A549 treated with ZK216348 at 1 μM for 4 hours (cell line): ENCODE results near the gene RNF113B. TPM values are rescaled to one million over a fixed set of nuclear protein-coding genes. Genes with fewer than 3 reads are reported as not detected.

Experiments
- total RNA-seq: library from RNA; stranded (reverse); fragments of 200-300 nt; extraction: Qiagen RNA extraction; gene quantifications from 5 replicates; pipeline ENCODE4 v1.2.3, GENCODE V29; 2022; ENCODE audit warnings: low read depth

Gene RNF113B
- not detected in 5 replicates for total RNA-seq

DNA sequence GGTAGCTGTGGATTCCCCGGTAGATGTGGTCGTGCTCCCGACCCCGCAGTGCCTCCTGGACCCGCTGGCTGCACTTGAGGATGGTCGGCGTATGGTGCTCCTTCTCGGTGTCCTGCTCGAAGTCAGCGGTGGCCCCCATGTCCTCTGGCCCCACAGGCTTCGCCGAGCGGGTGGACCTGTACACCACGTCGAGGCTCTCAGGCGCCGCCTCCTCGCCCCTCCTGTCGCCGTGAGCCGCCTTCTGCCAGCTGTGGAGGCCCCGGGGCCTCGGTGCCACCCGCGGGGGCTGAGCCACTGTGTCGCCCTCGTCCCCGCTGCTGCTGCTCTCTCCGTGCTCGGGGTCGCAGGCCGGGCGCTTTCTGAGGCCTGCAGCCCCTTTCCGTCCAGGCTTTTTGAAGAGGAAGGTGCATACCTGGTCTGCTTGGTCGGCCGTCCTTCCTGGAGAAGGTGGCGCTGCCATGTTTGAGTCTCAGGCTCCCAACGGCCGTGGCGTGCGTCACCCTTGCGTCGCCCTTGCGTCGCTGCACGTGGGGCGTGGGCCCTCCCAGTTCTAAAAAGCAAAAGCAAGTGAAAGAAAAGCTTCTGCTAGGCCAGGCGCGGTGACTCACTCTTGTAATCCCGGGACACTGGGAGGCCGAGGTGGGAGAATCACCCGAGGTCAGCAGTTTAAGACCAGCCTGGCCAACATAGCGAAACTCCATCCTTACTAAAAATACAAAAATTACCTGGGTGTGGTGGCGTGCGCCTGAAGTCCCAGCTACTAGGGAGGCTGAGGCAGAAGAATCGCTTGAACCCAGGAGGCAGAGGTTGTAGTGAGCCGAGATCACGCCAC is at the start of gene RNF113B:
TSS of gene RNF113B (minus strand) at position 493 of the 832 bp plus-strand sequence. CDS start at position 460, 33 bp downstream.

DNA sequence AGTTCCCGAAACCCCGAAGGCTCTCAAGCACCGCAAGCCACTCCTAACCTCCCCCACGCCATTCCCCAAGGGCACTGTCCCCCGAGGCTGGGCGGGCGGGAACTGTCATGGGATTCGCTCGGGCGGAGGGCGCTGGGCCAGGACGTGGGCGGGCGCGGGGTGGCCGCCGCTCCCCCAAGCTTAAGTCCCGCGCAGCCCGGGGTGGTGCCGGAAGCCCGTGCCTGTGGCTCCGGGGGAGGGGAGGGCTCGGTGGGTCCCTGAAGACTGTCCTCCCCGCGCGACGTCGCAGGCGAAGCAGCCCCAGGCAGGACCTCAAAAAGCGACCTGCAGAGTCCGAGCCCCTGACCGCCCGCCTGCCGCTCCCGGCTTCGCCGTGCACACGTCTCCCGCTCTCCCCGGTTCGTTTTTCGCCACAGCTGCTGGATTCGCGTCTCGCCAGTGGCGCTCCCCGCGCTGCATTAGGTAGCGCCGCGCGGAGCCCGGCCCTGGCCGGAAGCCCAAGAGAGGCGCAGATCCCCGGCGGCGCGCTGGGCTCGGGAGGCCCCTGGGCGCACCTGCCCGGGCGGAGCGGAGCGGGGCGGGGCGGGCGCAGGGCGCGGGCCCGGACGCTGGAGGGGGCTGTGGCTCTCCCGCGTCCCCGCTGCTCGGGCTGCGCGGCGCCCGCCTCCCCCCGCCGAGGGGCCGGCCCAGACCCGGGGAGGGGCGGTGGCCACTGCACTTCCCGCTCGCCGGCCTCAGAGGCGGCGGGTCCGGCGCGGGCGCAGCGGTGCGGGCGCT is 34.5 kb downstream of the RNF113B start, which contains the start of gene FARP1:
TSS of gene FARP1 (plus strand) at position 715 of the 777 bp plus-strand sequence. CDS start 70,149 bp downstream, outside the sequence.

Other genes with a start within 250 kb of the RNF113B start
- gene IPO5, start 223.6 kb downstream of the RNF113B start, total RNA-seq = 66.2 to 91.3 TPM (median 83.0 TPM) in 5 replicates
- gene FARP1, start 34.2 kb downstream of the RNF113B start, total RNA-seq = 11.2 to 17.6 TPM (median 12.7 TPM) in 5 replicates